T-helper 1 cell treated with Interleukin-12 subunit alpha and Interleukin-12 subunit beta and Interleukin-4 antibody, amounts not matched to agents 30 μg/mL and 1 μg/mL, for 36 hours (primary cell): ENCODE measurements around the gene TMEM63C.

ENCODE experiments used
- H3K27ac Mint-ChIP-seq: one replicate; pipeline ENCODE4 v1.8.0; 2021; ENCODE audit warnings: mild to moderate bottlenecking, mixed read lengths
- H3K27me3 Mint-ChIP-seq: one replicate; pipeline ENCODE4 v1.8.0; 2021; ENCODE audit warnings: low read depth, mixed read lengths
- H3K36me3 Mint-ChIP-seq: one replicate; pipeline ENCODE4 v1.8.0; 2021; ENCODE audit warnings: low read depth, mixed read lengths
- H3K4me1 Mint-ChIP-seq: one replicate; pipeline ENCODE4 v1.8.0; 2021; ENCODE audit warnings: low read depth, mixed read lengths
- H3K4me3 Mint-ChIP-seq: one replicate; pipeline ENCODE4 v1.8.0; 2021; ENCODE audit warnings: mild to moderate bottlenecking, moderate library complexity, mixed read lengths
- H3K9me3 Mint-ChIP-seq: one replicate; pipeline ENCODE4 v1.8.0; 2021; ENCODE audit warnings: mixed read lengths

TMEM63C gene

DNA sequence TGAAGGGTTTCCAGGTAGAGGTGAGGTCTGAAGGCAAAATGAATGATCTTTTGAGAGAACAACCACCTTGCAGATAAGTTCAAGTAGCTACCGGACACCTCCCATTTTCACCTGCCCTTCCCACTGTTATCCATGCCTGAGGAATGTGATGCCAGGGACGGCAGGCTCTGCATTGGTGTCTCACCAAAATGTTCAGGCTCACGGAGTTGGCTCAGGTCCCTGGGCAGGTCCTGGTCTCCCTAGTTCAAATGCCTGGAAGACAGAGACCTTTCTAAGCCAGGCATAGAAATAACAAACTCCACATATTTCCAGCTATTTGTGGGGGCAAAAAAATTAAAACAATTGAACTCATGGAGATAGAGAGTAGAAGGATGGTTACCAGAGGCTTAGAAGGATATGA is 36.0 kb downstream of the TMEM63C start:
- Mint-ChIP-seq H3K27ac (no peak overlapping the region), H3K4me3 (no peak overlapping the region), H3K9me3 (no peaks in the 10 kb centered on the region), H3K27me3 (peaks cover 6% of the 10 kb centered on the region), H3K36me3 (no peaks in the 10 kb centered on the region), H3K4me1 (no peaks in the 10 kb centered on the region)

DNA sequence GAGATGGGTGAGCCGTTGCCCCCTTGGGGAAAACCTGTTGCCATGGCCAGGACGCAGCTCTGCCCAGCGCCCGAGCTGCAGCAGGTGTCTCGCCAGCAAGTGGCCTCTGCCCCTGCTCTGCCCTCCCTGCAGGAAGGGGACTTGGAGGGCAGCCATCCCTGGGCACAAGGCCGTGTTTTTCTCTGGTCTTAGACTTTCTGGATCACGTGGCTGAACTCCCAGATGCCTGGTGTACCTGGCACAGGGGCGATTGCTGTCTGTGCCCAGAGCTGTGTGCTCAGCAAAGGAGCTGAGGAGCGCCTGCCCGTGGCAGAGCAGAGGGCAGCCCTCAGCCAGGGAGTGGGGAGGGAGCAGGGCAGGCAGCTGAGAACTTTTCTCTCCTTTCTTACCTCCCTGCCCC is 38.0 kb downstream of the TMEM63C start:
- Mint-ChIP-seq H3K4me3 (no peak overlapping the region), H3K36me3 (no peaks in the 10 kb centered on the region), H3K4me1 (no peaks in the 10 kb centered on the region), H3K27me3 (peaks cover 3% of the 10 kb centered on the region), H3K27ac (no peak overlapping the region), H3K9me3 (no peaks in the 10 kb centered on the region)

DNA sequence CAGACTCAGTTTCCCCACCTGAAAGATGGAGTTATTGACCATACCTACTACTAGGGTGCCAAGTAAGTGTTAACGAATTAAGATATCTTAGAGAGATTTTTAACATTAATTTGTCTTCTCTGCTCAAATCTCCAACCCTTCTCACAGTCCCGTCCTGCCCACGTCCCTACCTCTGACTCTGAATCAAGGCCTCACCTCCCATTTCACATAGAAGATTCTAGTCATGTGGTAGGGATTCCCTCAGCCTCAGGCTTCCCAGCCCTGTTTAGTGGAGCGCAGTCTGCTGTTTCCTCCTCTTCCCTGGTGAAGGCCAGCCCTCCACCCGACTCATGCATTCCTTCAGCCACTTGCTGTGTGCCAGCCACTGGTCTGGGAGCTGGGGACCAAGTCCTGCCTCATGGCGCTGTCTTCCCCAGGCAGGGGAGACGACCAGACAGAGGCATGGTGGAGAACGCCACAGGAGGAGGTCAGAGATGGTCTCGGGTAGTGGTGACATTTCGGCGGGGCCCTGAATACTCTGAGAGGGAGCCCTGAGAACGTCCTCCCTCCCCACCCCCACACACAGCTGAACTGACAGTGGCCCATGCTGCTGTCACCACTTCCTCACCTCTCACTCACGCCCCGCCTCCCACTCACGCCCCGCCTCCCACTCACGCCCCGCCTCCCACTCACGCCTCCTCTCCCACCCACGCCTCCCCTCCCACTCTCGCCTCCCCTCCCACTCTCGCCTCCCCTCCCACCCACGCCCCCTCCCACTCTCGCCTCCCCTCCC is 38.8 kb downstream of the TMEM63C start:
- Mint-ChIP-seq H3K36me3 (no peaks in the 10 kb centered on the region), H3K27me3 (peaks cover 3% of the 10 kb centered on the region), H3K9me3 (no peaks in the 10 kb centered on the region), H3K4me1 (no peaks in the 10 kb centered on the region), H3K27ac (no peak overlapping the region), H3K4me3 (no peak overlapping the region)

DNA sequence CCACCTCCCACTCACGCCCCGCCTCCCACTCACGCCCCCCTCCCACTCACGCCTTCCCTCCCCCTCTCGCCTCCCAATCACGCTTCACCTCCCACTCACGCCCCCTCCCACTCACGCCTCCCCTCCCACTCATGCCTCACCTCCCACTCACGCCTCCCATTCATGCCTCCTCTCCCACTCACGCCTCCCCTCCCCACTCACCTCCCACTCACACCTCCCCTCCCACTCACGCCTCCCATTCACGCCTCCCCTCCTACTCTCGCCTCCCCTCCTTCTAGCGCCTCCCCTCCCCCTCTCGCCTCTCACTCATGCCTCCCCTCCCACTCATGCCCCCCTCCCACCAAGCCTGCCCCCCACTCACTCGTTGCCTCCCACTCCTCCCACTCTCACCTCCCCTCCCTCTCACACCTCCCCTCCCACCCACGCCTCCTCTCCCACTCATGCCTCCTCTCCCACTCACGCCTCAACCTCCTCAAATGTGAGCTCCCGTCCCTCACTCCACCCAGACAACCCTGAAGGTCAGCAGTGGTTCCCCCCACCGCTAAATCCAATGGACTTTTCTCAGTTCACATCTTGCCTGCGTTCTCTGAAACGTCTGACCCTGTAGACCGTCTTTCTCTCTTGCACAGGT is 39.8 kb downstream of the TMEM63C start:
- Mint-ChIP-seq H3K27me3 (peaks cover 3% of the 10 kb centered on the region), H3K4me3 (no peak overlapping the region), H3K36me3 (no peaks in the 10 kb centered on the region), H3K9me3 (no peaks in the 10 kb centered on the region), H3K27ac (no peak overlapping the region), H3K4me1 (no peaks in the 10 kb centered on the region)

DNA sequence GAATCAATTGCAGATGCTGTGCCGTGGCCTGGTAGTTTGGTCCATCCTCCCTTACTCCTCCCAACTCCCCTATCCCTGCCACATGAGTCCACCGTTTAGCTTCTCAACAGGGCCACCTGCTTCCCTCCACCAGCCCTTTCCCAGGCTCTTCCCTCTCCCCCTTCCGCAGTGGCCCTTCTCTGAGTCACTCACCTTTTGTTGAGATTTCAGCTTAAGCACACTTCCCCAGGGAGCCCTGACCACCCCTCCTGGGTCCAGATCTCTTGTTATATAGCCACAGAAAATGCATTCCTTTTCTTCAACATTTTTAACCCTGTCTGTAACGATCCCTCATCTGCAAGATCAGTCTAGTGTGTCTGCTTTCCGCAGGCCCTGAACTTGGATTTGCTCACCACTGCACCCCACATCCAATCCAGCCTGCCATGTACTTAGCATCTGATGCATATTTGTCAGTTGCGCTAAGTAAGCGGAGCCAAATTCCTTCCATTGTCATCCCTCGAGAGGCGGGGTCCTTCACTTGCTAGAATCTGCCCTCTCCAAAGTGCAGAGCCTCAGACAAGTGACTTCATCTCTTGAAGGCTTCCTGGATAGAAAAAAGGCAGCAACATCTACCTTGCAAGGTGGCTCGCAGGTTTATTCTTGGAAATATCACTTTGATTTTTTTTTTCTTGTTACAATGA is 41.1 kb downstream of the TMEM63C start:
- Mint-ChIP-seq H3K9me3 (no peaks in the 10 kb centered on the region), H3K4me1 (no peaks in the 10 kb centered on the region), H3K36me3 (no peaks in the 10 kb centered on the region), H3K4me3 (no peak overlapping the region), H3K27ac (no peak overlapping the region), H3K27me3 (no peaks in the 10 kb centered on the region)

DNA sequence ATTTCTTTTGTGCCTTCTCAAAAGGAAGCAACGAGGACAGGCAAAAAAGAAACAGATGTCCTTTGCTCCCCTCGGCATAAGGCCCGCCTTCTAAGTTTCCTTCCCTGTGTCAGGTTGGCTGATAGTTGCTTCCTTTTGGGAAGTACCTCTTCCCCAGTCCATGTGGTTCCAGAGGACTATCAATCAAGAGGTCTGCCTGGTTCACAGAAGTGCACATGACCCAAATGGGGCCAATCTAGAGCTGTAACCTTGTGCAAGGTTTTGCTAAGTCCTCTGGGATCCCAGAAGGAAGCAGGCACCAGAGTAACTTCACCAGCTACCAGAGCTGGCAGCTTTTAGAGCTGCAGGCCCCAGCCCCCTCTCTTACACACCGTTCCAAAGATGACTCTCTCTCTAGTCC is 42.6 kb downstream of the TMEM63C start:
- no peaks in the 10 kb centered on the region for H3K9me3 Mint-ChIP-seq
- H3K27me3 Mint-ChIP-seq = no peaks in the 10 kb centered on the region
- no peaks in the 10 kb centered on the region for H3K36me3 Mint-ChIP-seq
- H3K4me1 Mint-ChIP-seq = no peaks in the 10 kb centered on the region
- H3K27ac Mint-ChIP-seq = no peak overlapping the region
- H3K4me3 Mint-ChIP-seq = no peak overlapping the region

DNA sequence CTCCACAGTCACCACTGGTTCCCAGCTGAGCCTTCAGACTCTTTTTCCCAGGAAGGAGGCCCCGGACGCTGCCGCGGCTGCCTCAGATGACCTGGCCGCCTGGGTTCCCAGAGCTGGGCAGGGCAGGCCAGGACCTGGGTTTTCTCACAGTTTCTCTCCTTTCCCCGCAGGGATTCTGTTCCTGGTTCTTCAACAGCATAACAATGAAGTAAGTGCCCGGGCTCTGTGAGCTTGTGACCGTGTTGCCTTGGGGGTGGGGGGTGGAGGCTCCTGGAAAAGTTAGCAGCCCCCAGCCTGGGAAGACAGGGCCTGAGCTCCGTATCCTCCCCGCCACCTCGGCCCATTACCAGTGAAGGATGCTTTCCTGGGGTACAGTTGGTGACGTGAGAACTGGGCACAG is 43.7 kb downstream of the TMEM63C start:
- Mint-ChIP-seq H3K27ac (no peak overlapping the region), H3K4me1 (no peaks in the 10 kb centered on the region), H3K4me3 (no peak overlapping the region), H3K36me3 (no peaks in the 10 kb centered on the region), H3K27me3 (no peaks in the 10 kb centered on the region), H3K9me3 (no peaks in the 10 kb centered on the region)

DNA sequence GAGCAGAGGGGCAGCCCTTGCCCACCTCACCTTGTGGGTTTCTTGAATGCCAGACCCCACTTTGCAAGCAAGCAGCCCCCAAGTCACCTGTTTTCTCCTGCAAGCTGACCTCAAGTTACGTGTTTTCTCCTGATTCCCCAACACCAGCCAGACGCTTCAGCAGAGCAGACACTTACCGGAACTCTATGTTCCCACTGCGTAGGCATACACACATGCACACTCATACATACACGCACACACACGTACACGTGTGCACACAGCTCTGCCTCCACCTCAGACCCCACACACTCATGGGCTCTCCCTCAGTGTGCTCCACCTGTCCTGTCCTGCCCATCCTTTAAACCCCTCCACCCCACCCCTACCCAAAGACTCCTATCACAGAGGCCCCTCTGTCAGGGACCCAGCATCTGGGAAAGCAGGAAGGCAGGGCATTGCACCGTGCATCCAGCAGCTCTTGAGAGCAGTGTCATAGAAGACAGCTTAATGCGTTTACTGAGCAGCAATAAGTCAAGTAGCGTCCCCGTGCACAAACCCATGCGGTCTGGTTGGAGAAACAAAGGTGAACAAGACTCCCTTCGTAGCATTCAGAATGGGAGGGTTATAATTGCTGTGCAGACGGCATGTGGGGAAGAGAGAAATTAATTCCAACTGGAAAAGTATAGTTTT is 44.4 kb downstream of the TMEM63C start:
- H3K27ac Mint-ChIP-seq = no peak overlapping the region
- H3K27me3 Mint-ChIP-seq = no peaks in the 10 kb centered on the region
- no peaks in the 10 kb centered on the region for H3K4me1 Mint-ChIP-seq
- no peaks in the 10 kb centered on the region for H3K9me3 Mint-ChIP-seq
- no peak overlapping the region for H3K4me3 Mint-ChIP-seq
- no peaks in the 10 kb centered on the region for H3K36me3 Mint-ChIP-seq

DNA sequence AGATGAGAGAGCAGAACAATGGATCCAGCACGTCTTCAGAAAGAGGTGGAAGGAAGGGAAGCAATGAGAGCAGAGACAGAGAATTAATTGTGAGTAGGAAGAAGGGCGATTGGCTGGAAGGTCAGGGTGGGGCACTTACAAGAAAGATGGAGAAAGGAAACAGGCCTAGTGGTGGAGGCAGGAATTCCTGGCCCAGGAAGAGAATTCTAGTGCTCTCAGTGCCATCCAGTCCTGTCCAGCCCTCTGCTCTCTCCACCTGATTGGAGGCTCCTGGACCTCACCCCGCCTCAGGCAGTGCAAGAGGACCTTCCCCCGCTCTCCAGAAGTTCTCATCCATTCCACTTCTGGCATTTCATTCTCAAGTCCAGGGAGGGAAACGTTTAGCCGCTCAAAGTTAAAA is 46.5 kb downstream of the TMEM63C start:
- Mint-ChIP-seq H3K9me3 (no peaks in the 10 kb centered on the region), H3K4me1 (no peaks in the 10 kb centered on the region), H3K27ac (no peak overlapping the region), H3K4me3 (no peak overlapping the region), H3K36me3 (no peaks in the 10 kb centered on the region), H3K27me3 (no peaks in the 10 kb centered on the region)

DNA sequence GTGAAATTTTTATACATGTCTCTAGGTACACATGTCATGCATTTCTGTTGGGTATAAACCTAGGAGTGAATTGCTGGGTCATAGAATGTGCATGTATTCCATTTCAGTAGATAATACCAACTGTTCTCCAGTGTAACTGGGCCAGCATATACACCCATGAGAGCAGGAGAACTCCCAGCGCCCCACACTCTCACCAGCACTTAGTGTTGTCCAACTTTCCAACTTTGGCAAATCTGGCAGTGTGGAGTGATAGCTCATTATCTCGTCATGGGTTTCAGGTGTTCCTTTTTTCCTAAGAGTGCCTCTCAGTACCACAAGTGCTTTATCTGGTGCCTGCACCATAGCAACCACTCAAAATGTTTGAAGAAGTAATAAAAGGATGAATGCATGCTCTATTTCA is 49.3 kb downstream of the TMEM63C start:
- no peaks in the 10 kb centered on the region for H3K27me3 Mint-ChIP-seq
- H3K27ac Mint-ChIP-seq = no peak overlapping the region
- no peaks in the 10 kb centered on the region for H3K4me1 Mint-ChIP-seq
- no peaks in the 10 kb centered on the region for H3K36me3 Mint-ChIP-seq
- no peak overlapping the region for H3K4me3 Mint-ChIP-seq
- no peaks in the 10 kb centered on the region for H3K9me3 Mint-ChIP-seq

DNA sequence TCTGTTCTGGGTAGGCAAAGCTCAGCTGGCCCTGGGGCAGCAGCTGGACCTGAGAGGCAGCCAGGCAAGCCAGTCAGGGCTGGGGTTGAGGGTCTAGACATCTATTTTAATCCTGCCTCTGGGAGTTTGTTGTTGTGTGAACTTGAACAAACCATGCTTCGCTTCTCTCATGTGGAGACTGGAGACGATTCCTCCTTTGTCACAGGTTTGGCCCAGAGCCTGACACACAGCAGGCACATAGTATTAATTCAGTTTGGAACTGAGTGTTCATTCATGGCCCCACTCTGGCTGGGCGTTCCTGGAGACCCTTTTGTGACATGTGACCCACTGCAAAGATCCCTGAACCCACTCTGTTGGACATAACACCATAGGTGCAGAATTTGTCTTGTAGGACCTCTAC is 50.1 kb downstream of the TMEM63C start:
- Mint-ChIP-seq H3K4me1 (no peaks in the 10 kb centered on the region), H3K9me3 (no peaks in the 10 kb centered on the region), H3K4me3 (no peak overlapping the region), H3K27me3 (no peaks in the 10 kb centered on the region), H3K36me3 (no peaks in the 10 kb centered on the region), H3K27ac (no peak overlapping the region)

DNA sequence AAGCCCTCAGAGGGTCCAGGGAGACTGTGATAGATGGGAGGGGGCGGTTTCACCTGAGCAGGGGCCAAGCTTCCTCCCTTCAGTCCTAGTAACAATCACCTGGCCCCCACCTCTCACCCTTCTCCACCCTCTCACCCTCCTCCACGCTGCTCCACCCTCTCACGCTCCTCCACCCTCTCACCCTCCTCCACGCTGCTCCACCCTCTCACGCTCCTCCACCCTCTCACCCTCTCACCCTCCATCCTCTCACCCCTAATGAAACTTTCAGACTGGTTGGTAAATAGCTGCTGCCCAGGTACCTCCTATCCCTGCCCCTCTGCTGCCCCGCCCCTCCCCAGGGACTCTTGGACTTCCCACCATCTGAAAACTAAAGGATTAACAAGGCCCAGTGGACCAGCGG is 55.2 kb downstream of the TMEM63C start:
- Mint-ChIP-seq H3K4me1 (no peaks in the 10 kb centered on the region), H3K27me3 (no peaks in the 10 kb centered on the region), H3K4me3 (no peak overlapping the region)

DNA sequence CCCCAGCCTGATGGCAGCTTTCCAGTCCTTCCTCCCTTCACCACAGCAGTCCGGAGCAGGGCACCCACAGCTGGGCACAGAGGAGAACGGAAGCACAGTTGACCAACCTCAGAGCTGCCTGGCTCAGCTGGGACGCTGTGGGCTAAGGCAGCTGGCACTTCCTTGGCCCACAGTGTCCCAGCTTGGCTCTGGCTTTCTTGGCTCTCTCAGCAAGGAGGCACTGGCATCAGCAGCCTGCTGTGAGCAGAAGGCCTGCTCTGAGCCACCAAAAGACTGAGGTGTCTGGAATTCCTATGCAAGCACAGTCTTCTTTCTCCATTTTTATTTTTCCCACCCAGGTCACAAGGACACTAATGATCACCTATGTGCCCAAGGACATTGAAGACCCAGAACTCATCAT is 56.8 kb downstream of the TMEM63C start:
- H3K36me3 Mint-ChIP-seq = no peaks in the 10 kb centered on the region
- H3K27me3 Mint-ChIP-seq = no peaks in the 10 kb centered on the region
- no peaks in the 10 kb centered on the region for H3K4me1 Mint-ChIP-seq
- no peak overlapping the region for H3K27ac Mint-ChIP-seq
- H3K4me3 Mint-ChIP-seq = no peak overlapping the region
- no peaks in the 10 kb centered on the region for H3K9me3 Mint-ChIP-seq

More for the DNA sequence above, 55.2 kb downstream of the TMEM63C start:
- Mint-ChIP-seq H3K36me3 (no peaks in the 10 kb centered on the region), H3K27ac (no peak overlapping the region), H3K9me3 (no peaks in the 10 kb centered on the region)

DNA sequence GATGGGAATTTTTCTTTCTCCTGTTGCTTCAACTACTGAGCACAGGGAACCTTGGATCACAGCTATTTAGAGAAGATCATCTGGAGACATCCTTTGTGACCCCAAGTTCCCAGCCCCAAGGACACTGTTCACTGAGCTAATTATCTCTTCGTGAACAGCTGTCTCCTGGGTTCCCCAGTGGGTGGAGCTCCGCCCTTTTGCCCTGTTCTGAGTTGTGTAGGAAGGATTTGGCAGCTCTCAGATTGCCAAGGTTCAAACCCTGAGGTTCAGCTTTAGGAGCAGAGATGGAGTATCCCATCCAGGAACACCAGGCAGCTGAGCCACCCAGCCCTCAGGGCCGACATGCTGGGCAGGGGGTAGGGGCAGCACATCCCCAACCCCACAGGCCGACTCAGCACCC is 57.4 kb downstream of the TMEM63C start:
- Mint-ChIP-seq H3K27me3 (no peaks in the 10 kb centered on the region), H3K27ac (no peak overlapping the region), H3K4me3 (no peak overlapping the region), H3K9me3 (no peaks in the 10 kb centered on the region), H3K4me1 (no peaks in the 10 kb centered on the region), H3K36me3 (no peaks in the 10 kb centered on the region)

DNA sequence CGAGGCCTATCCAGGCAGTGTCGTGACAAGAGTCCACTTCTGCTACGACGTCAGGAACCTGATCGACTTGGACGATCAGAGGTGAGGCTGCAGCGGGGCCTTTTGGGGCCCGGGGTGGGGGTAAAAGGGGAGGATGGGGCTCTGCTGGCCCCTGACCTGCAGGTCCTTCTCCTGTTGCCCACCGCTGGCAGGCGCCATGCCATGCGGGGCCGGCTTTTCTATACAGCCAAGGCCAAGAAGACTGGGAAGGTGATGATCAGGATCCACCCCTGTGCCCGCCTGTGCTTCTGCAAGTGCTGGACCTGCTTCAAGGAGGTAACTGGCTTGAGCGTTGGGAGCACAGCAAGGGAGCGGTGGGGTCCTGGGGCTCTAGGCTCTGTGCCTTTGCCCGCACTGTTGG is 57.8 kb downstream of the TMEM63C start:
- Mint-ChIP-seq H3K9me3 (no peaks in the 10 kb centered on the region), H3K4me1 (no peaks in the 10 kb centered on the region), H3K27ac (no peak overlapping the region), H3K27me3 (no peaks in the 10 kb centered on the region), H3K36me3 (no peaks in the 10 kb centered on the region), H3K4me3 (no peak overlapping the region)
